ENCODE data around the gene PCDHB7.
"Not testable (repeated sequence)": the region's sequence is repeated elsewhere in the genome, so short reads cannot be mapped to it uniquely, and the experiment has no call there.

PCDHB7 gene

DNA sequence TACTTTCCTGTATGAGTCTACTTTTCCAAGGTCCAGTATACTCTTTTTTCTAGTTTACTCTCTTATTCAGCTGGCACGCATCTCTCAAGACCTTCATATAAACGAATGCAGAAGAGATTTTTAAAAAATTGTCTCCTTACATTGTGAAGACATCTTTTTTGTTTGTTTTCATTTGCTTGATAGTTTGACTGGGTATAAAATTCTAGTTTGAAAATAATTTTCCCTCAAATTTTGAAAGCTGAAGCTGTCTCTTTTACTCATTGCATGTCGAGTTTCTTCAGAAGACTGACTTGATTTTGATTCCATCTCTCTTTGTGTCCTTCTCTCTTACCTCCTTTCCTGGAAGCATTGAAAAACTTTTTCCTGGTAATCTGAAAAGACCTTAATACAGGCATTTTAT is 23.9 kb downstream of the PCDHB7 start:
- DNase-seq (ENCODE audit: low spot score) = no peak
- in situ Hi-C loops (cut with MboI; ENCODE audit: low pct_unique_long_range_greater_than_20kb, low sequenced_read_pairs, unreplicated experiment) = no loop called here
- TF ChIP-seq CTCF (IDR thresholded peaks at IDR 0.05; ENCODE audit: extremely low read depth, insufficient read depth, missing control alignments) = no peak

GRCh38 chr5:141199359-141200235 is 27.2 kb downstream of the PCDHB7 start, which contains the start of gene PCDHB11:
PCDHB11 (plus strand) TSS chr5:141199627; CDS start chr5:141199775, 148 bp downstream.
- no peak for TF ChIP-seq CTCF (IDR thresholded peaks at IDR 0.05; ENCODE audit: extremely low read depth, insufficient read depth, missing control alignments)
- in situ Hi-C loops (cut with MboI; ENCODE audit: low pct_unique_long_range_greater_than_20kb, low sequenced_read_pairs, unreplicated experiment) = no loop called here
- no peak for DNase-seq (ENCODE audit: low spot score)

- DNase-seq (ENCODE audit: low spot score); in situ Hi-C loops (cut with MboI; ENCODE audit: low pct_unique_long_range_greater_than_20kb, low sequenced_read_pairs, unreplicated experiment): not testable (repeated sequence)
Measured at GRCh38 chr5:141201126-141201525, 28.7 kb downstream of the PCDHB7 start.

DNA sequence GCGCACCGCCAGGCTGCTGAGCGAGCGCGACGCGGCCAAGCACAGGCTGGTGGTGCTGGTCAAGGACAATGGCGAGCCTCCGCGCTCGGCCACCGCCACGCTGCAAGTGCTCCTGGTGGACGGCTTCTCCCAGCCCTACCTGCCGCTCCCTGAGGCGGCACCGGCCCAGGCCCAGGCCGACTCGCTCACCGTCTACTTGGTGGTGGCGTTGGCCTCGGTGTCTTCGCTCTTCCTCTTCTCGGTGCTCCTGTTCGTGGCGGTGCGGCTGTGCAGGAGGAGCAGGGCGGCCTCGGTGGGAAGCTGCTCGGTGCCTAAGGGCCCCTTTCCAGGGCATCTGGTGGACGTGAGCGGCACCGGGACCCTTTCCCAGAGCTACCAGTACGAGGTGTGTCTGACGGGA is 29.2 kb downstream of the PCDHB7 start:
- DNase-seq (ENCODE audit: low spot score); in situ Hi-C loops (cut with MboI; ENCODE audit: low pct_unique_long_range_greater_than_20kb, low sequenced_read_pairs, unreplicated experiment): not testable (repeated sequence)

DNA sequence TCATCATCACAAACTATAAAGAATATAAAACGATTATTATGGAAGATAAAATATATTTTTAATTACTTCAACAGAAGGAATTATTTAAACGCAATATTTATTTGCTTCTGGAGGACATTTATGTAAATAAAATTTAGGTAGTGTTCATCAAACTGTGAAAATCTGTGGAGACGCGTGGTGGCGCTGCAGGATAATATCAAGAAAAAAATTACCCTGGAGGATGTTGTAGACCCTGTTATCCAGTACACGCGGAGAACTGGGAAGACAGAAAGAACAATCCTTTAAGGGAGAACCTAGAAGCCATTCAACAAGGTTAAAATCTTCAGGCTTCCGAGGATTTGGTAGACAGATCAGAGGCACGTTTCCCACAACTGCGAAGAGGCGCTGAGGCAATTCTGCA is 36.0 kb downstream of the PCDHB7 start, which contains the start of gene PCDHB12:
TSS of gene PCDHB12 (plus strand) at position 242 of the 400 bp plus-strand sequence. CDS start 189 bp downstream, outside the sequence.
- in situ Hi-C loops (cut with MboI; ENCODE audit: low pct_unique_long_range_greater_than_20kb, low sequenced_read_pairs, unreplicated experiment) = no loop called here
- no peak for DNase-seq (ENCODE audit: low spot score)
- TF ChIP-seq CTCF (IDR thresholded peaks at IDR 0.05; ENCODE audit: extremely low read depth, insufficient read depth, missing control alignments) = peak; percentile 9

DNA sequence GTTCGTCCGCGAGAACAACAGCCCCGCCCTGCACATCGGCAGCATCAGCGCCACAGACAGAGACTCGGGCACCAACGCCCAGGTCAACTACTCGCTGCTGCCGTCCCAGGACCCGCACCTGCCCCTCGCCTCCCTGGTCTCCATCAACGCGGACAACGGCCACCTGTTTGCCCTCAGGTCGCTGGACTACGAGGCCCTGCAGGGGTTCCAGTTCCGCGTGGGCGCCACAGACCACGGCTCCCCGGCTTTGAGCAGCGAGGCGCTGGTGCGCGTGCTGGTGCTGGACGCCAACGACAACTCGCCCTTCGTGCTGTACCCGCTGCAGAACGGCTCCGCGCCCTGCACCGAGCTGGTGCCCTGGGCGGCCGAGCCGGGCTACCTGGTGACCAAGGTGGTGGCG is 37.8 kb downstream of the PCDHB7 start:
- DNase-seq (ENCODE audit: low spot score); in situ Hi-C loops (cut with MboI; ENCODE audit: low pct_unique_long_range_greater_than_20kb, low sequenced_read_pairs, unreplicated experiment): not testable (repeated sequence)

DNA sequence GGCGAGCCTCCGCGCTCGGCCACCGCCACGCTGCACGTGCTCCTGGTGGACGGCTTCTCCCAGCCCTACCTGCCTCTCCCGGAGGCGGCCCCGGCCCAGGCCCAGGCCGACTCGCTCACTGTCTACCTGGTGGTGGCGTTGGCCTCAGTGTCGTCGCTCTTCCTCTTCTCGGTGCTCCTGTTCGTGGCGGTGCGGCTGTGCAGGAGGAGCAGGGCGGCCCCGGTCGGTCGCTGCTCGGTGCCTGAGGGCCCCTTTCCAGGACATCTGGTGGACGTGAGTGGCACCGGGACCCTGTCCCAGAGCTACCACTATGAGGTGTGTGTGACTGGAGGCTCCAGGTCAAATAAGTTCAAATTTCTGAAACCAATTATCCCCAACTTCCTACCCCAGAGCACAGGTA is 38.4 kb downstream of the PCDHB7 start:
- in situ Hi-C loops (cut with MboI; ENCODE audit: low pct_unique_long_range_greater_than_20kb, low sequenced_read_pairs, unreplicated experiment); DNase-seq (ENCODE audit: low spot score): not testable (repeated sequence)

GRCh38 chr5:141213656-141214339 is 41.4 kb downstream of the PCDHB7 start, which contains the start of gene PCDHB13:
PCDHB13 (plus strand) TSS chr5:141213919; CDS start chr5:141214124, 205 bp downstream.
- DNase-seq (ENCODE audit: low spot score); in situ Hi-C loops (cut with MboI; ENCODE audit: low pct_unique_long_range_greater_than_20kb, low sequenced_read_pairs, unreplicated experiment): not testable (repeated sequence)

- in situ Hi-C loops (cut with MboI; ENCODE audit: low pct_unique_long_range_greater_than_20kb, low sequenced_read_pairs, unreplicated experiment); DNase-seq (ENCODE audit: low spot score): not testable (repeated sequence)
Measured at GRCh38 chr5:141214583-141214982, 42.1 kb downstream of the PCDHB7 start.

- in situ Hi-C loops (cut with MboI; ENCODE audit: low pct_unique_long_range_greater_than_20kb, low sequenced_read_pairs, unreplicated experiment); DNase-seq (ENCODE audit: low spot score): not testable (repeated sequence)
Measured at GRCh38 chr5:141215504-141215903, 43.1 kb downstream of the PCDHB7 start.

- DNase-seq (ENCODE audit: low spot score); in situ Hi-C loops (cut with MboI; ENCODE audit: low pct_unique_long_range_greater_than_20kb, low sequenced_read_pairs, unreplicated experiment): not testable (repeated sequence)
Measured at GRCh38 chr5:141216035-141216434, 43.6 kb downstream of the PCDHB7 start.
